ENCODE results near the gene WWTR1. TPM values are rescaled to one million over a fixed set of nuclear protein-coding genes. Genes with fewer than 3 reads are reported as not detected.

Gene WWTR1
- polyA plus RNA-seq, 2 of the 4 experiments (the other 2 are of a cell fraction): 99.7 to 164 TPM

GRCh38 chr3:149688122-149688757 lies 30.4 kb upstream of the WWTR1 start:
- Histone ChIP-seq H3K4me2 (no peak overlapping the region), H3K4me1 (no peaks in the 10 kb centered on the region), H3K27ac (no peak overlapping the region), H3K9me3 (peaks cover 1% of the 10 kb centered on the region; the same call in 1 of the 3 replicates), H3K4me3 (no peak overlapping the region)
- FAIRE-seq: no peak
- ChIA-PET POLR2A (no interaction called here), CTCF (interaction anchor here (1.6 to 3.0 kb wide), 3 partner anchors 11 to 29 kb away, joined by 4 to 11 read pairs (median 4); no protein-coding TSS in a partner anchor)
- no peak for ATAC-seq
- 75% methylated on average over 3 of the region's 3 CpGs for WGBS (ENCODE audit: missing lambda C conversion rate)
- no peak for DNase-seq (ENCODE audit: low read depth in 1 of 2, low spot score in 1 of 2)
- TF ChIP-seq HDAC2 (IDR thresholded peaks at IDR 0.05): no peak
- 0 out of 5 replicates have a peak, but pooled peaks of 1 of the 2 experiments have one; percentile 4 for TF ChIP-seq RAD21 (conservative IDR thresholded peaks at IDR 0.05 in 1 of 2, IDR thresholded peaks at IDR 0.05 in 1 of 2)
- no peak for TF ChIP-seq SREBF2 (IDR thresholded peaks at IDR 0.05)
- no peak for TF ChIP-seq EHMT2 (IDR thresholded peaks at IDR 0.05; ENCODE audit: low read depth)
- no peak for TF ChIP-seq EP300 (IDR thresholded peaks at IDR 0.05)
- TF ChIP-seq HOXB13 (CRISPR knock-in tag; IDR thresholded peaks at IDR 0.05; ENCODE audit: low read depth): no peak
- no peak for TF ChIP-seq CEBPB (IDR thresholded peaks at IDR 0.05)

- ChIA-PET POLR2A (no interaction called here), CTCF (interaction anchor here (0.6 to 3.0 kb wide), 5 partner anchors 10 to 30 kb away, joined by 4 to 11 read pairs (median 4); no protein-coding TSS in a partner anchor)
- H3K27ac ChIP-seq: no peak overlapping the region
- 92% methylated on average over 2 of the region's 2 CpGs for WGBS (ENCODE audit: missing lambda C conversion rate)
- FAIRE-seq (no peak), DNase-seq (ENCODE audit: low read depth in 1 of 2, low spot score in 1 of 2) (no peak), ATAC-seq (no peak)
- no peaks in the 10 kb centered on the region for H3K4me1 ChIP-seq
- no peak overlapping the region for H3K4me3 ChIP-seq
- TF ChIP-seq ZNF302 (CRISPR knock-in tag; IDR thresholded peaks at IDR 0.05) (no peak), TFCP2L1 (CRISPR knock-in tag; IDR thresholded peaks at IDR 0.05) (no peak), REST (IDR thresholded peaks at IDR 0.05) (no peak), ELK1 (IDR thresholded peaks at IDR 0.05; ENCODE audit: low read depth, low read length) (no peak), JUN (IDR thresholded peaks at IDR 0.05) (no peak), BCL3 (IDR thresholded peaks at IDR 0.05) (no peak)
- H3K4me2 ChIP-seq: no peak overlapping the region
- no peaks in the 10 kb centered on the region for H3K9me3 ChIP-seq
These were observed 29.2 kb upstream of the WWTR1 start for GRCh38 chr3:149686996-149687395.

GRCh38 chr3:149678351-149678950 lies 20.6 kb upstream of the WWTR1 start:
- ATAC-seq (no peak), FAIRE-seq (no peak), DNase-seq (ENCODE audit: low read depth in 1 of 2, low spot score in 1 of 2) (no peak)
- POLR2A ChIA-PET: no interaction called here
- CTCF ChIA-PET: interaction anchor here (1.4 kb wide), 1 partner anchor 39 kb away, joined by 4 read pairs; no protein-coding TSS in a partner anchor
- TF ChIP-seq REST (IDR thresholded peaks at IDR 0.05) (peak; percentile 28; the same call in 1 of the 2 replicates), ZSCAN20 (CRISPR knock-in tag; IDR thresholded peaks at IDR 0.05) (no peak)
- no peaks in the 10 kb centered on the region for H3K9me3 ChIP-seq
- 96% methylated on average over 7 of the region's 7 CpGs for WGBS (ENCODE audit: missing lambda C conversion rate)
- H3K4me1 ChIP-seq: peaks cover 4% of the 10 kb centered on the region; the same call in 1 of the 3 replicates
- no peak overlapping the region for H3K4me3 ChIP-seq
- H3K4me2 ChIP-seq: no peak overlapping the region
- no peak overlapping the region for H3K27ac ChIP-seq
